Activated naive CD4-positive, alpha-beta T cell treated with anti-CD3 and anti-CD28 coated beads, Interleukin-2, amount 10 ng/mL, durations not matched to agents 7 days and 5 days (primary cell): ENCODE measurements around the gene KCNJ13.

Experiments used
- CTCF ChIA-PET: fragments of 350-600 bp; sonication (Branson Sonifier 250); formaldehyde crosslinking; loops from one replicate; lab custom pipeline; 2021; ENCODE audit warnings: antibody characterized with exemption; lab: Charles Lee
- DNase-seq: peaks from one replicate; pipeline ENCODE4 v3.0.0-alpha.2; 2020
- H3K27ac Mint-ChIP-seq: one replicate; pipeline ENCODE4 v1.8.0; 2021; ENCODE audit warnings: mild to moderate bottlenecking, moderate library complexity, mixed read lengths
- H3K27me3 Mint-ChIP-seq: one replicate; pipeline ENCODE4 v1.8.0; 2021; ENCODE audit warnings: mild to moderate bottlenecking, mixed read lengths
- H3K36me3 Mint-ChIP-seq: one replicate; pipeline ENCODE4 v1.8.0; 2021; ENCODE audit warnings: mixed read lengths
- H3K4me1 Mint-ChIP-seq: one replicate; pipeline ENCODE4 v1.8.0; 2021; ENCODE audit warnings: mixed read lengths
- H3K4me3 Mint-ChIP-seq: one replicate; pipeline ENCODE4 v1.8.0; 2021; ENCODE audit warnings: mild to moderate bottlenecking, moderate library complexity, mixed read lengths
- H3K9me3 Mint-ChIP-seq: one replicate; pipeline ENCODE4 v1.8.0; 2021; ENCODE audit warnings: mixed read lengths

Gene KCNJ13

DNA sequence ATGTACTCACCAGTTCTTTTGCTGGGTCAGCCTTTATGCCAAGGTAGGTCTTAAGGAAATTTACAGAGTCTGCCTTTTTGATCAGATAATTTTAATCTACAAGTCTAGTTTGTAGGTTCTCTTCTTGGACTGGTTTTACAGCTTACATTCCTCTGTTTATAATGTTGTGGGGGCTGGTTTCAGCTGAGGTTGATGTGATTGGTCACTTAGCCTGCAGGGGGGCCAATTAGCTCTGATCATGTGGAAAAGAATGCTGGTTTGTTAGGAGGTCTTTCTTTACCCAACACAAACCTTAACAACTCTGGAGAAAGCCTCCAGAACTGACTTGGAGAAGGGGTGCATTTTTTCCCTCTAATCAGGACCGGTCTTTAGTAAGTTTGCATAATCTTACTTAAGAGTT lies at the start of gene KCNJ13:
TSS of gene KCNJ13 (minus strand) at position 131 of the 400 bp plus-strand sequence. CDS start 5,203 bp downstream, outside the sequence.
- CTCF ChIA-PET: no interaction called here
- H3K27me3 Mint-ChIP-seq: no peaks in the 10 kb centered on the region
- no peaks in the 10 kb centered on the region for H3K9me3 Mint-ChIP-seq
- H3K4me1 Mint-ChIP-seq: peaks cover 17% of the 10 kb centered on the region
- peaks cover 17% of the 10 kb centered on the region for H3K36me3 Mint-ChIP-seq
- no peak for DNase-seq
- H3K27ac Mint-ChIP-seq: no peak within 1 kb of the TSS
- no peak within 1 kb of the TSS for H3K4me3 Mint-ChIP-seq

- peaks cover 42% of the 10 kb centered on the region for H3K36me3 Mint-ChIP-seq
- DNase-seq: no peak
- no peak overlapping the region for H3K27ac Mint-ChIP-seq
- H3K27me3 Mint-ChIP-seq: no peaks in the 10 kb centered on the region
- H3K9me3 Mint-ChIP-seq: no peaks in the 10 kb centered on the region
- no peaks in the 10 kb centered on the region for H3K4me1 Mint-ChIP-seq
- CTCF ChIA-PET: no interaction called here
- no peak overlapping the region for H3K4me3 Mint-ChIP-seq
These were observed 41.4 kb upstream of the KCNJ13 start for GRCh38 chr2:232817756-232818155.

DNA sequence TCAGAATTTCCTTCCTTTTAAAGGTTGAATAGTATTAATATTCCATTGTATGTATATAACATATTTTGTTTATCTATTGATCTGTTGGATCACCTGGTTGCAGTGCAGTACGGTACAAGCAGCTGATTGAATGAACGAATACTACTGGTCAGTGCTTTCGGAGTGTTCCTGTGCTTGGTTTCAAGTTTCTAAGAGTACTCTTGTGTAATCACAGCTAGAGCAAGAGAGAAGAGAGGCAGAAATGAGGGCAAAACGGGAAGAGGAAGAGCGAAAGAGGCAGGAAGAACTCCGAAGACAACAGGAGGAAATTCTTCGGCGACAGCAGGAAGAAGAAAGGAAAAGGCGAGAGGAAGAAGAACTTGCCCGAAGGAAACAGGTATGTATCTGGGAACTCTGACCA lies 40.3 kb upstream of the KCNJ13 start:
- CTCF ChIA-PET: no interaction called here
- DNase-seq: no peak
- Mint-ChIP-seq H3K27me3 (no peaks in the 10 kb centered on the region), H3K4me1 (no peaks in the 10 kb centered on the region), H3K9me3 (no peaks in the 10 kb centered on the region), H3K36me3 (peaks cover 43% of the 10 kb centered on the region), H3K4me3 (no peak overlapping the region), H3K27ac (no peak overlapping the region)

- DNase-seq: no peak
- Mint-ChIP-seq H3K4me1 (no peaks in the 10 kb centered on the region), H3K27me3 (no peaks in the 10 kb centered on the region), H3K27ac (peak overlapping the region; percentile 83), H3K4me3 (no peak overlapping the region), H3K9me3 (no peaks in the 10 kb centered on the region), H3K36me3 (peaks cover 44% of the 10 kb centered on the region)
- CTCF ChIA-PET: no interaction called here
These were observed 39.2 kb upstream of the KCNJ13 start for GRCh38 chr2:232815569-232815968.

DNA sequence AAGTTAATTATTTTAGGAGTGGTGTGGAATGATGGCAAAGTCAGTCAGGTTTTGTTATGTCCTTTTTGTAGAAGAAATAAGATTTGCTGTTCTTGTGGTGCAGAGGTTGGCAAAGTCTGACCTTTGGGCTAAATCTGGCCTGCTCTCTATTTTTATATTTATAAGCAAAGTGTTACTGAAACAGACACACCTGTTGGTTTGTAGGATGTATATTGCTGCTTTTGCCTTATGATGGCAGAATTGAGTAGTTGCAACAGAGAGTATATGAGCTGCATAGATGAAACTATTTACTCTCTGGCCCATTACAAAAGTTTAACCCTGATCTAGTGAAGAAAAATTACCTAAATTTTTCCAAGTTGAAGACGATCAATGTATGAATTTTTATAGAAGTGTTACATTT lies 34.1 kb upstream of the KCNJ13 start:
- H3K4me1 Mint-ChIP-seq: no peaks in the 10 kb centered on the region
- H3K9me3 Mint-ChIP-seq: no peaks in the 10 kb centered on the region
- CTCF ChIA-PET: interaction anchor here (0.6 to 3.1 kb wide), 12 partner anchors 9 to 440 kb away, joined by 3 to 13 read pairs (median 4); no protein-coding TSS in a partner anchor
- H3K27me3 Mint-ChIP-seq: no peaks in the 10 kb centered on the region
- H3K27ac Mint-ChIP-seq: no peak overlapping the region
- no peak for DNase-seq
- H3K4me3 Mint-ChIP-seq: no peak overlapping the region
- H3K36me3 Mint-ChIP-seq: peaks cover 38% of the 10 kb centered on the region

GRCh38 chr2:232809349-232810124 lies 33.2 kb upstream of the KCNJ13 start:
- peaks cover 38% of the 10 kb centered on the region for H3K36me3 Mint-ChIP-seq

GRCh38 chr2:232802091-232802490 lies 25.7 kb upstream of the KCNJ13 start:
- CTCF ChIA-PET: no interaction called here
- Mint-ChIP-seq H3K36me3 (peaks cover 56% of the 10 kb centered on the region), H3K4me3 (no peak overlapping the region), H3K27me3 (no peaks in the 10 kb centered on the region), H3K9me3 (peaks cover 10% of the 10 kb centered on the region), H3K27ac (no peak overlapping the region), H3K4me1 (no peaks in the 10 kb centered on the region)
- no peak for DNase-seq

More at GRCh38 chr2:232809349-232810124, 33.2 kb upstream of the KCNJ13 start:
- CTCF ChIA-PET: interaction anchor here (0.8 to 3.1 kb wide), 10 partner anchors 10 to 445 kb away, joined by 3 to 13 read pairs (median 4); no protein-coding TSS in a partner anchor
- Mint-ChIP-seq H3K4me3 (no peak overlapping the region), H3K27me3 (no peaks in the 10 kb centered on the region), H3K4me1 (no peaks in the 10 kb centered on the region), H3K9me3 (no peaks in the 10 kb centered on the region), H3K27ac (no peak overlapping the region)
- no peak for DNase-seq

GRCh38 chr2:232800166-232800565 lies 23.8 kb upstream of the KCNJ13 start:
- H3K27me3 Mint-ChIP-seq: no peaks in the 10 kb centered on the region
- no peak overlapping the region for H3K4me3 Mint-ChIP-seq
- H3K36me3 Mint-ChIP-seq: peaks cover 61% of the 10 kb centered on the region
- DNase-seq: no peak
- CTCF ChIA-PET: no interaction called here
- H3K27ac Mint-ChIP-seq: no peak overlapping the region
- H3K4me1 Mint-ChIP-seq: no peaks in the 10 kb centered on the region
- peaks cover 10% of the 10 kb centered on the region for H3K9me3 Mint-ChIP-seq

- Mint-ChIP-seq H3K4me3 (no peak overlapping the region), H3K36me3 (peaks cover 57% of the 10 kb centered on the region)
- CTCF ChIA-PET: interaction anchor here (0.6 kb wide), 1 partner anchor 135 kb away, joined by 3 read pairs; no protein-coding TSS in a partner anchor
These were observed 21.8 kb upstream of the KCNJ13 start for GRCh38 chr2:232798187-232798586.

GRCh38 chr2:232795920-232796319 lies 19.6 kb upstream of the KCNJ13 start:
- no peak for DNase-seq
- H3K27ac Mint-ChIP-seq: no peak overlapping the region
- H3K9me3 Mint-ChIP-seq: no peaks in the 10 kb centered on the region
- H3K36me3 Mint-ChIP-seq: peaks cover 52% of the 10 kb centered on the region
- no peaks in the 10 kb centered on the region for H3K27me3 Mint-ChIP-seq
- no peaks in the 10 kb centered on the region for H3K4me1 Mint-ChIP-seq
- CTCF ChIA-PET: interaction anchor here (1.2 kb wide), 1 partner anchor 35 kb away, joined by 3 read pairs; no protein-coding TSS in a partner anchor
- H3K4me3 Mint-ChIP-seq: no peak overlapping the region

More at GRCh38 chr2:232798187-232798586, 21.8 kb upstream of the KCNJ13 start:
- H3K4me1 Mint-ChIP-seq: no peaks in the 10 kb centered on the region
- no peaks in the 10 kb centered on the region for H3K27me3 Mint-ChIP-seq
- no peak for DNase-seq
- H3K9me3 Mint-ChIP-seq: peaks cover 10% of the 10 kb centered on the region
- H3K27ac Mint-ChIP-seq: no peak overlapping the region

DNA sequence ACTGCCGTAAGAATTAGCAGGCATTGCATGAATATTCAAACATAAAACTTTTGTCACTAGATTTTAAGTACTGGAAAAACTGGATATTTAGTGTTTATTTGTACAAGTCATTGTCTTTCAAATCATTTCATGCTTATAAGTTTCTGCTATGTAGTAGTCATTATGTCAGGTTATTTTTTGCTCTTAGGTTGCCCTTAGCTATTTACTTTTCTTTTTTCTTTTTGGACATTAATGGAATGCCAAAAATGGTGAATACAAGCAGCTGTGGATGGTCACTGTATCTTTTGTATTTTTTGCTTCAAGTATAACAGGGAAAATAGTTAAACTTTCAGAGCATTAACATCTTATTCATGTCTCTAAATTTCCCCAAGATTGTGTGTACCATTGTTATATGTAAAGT lies 18.6 kb upstream of the KCNJ13 start:
- Mint-ChIP-seq H3K4me3 (no peak overlapping the region), H3K27ac (no peak overlapping the region), H3K36me3 (peaks cover 54% of the 10 kb centered on the region), H3K27me3 (no peaks in the 10 kb centered on the region), H3K4me1 (no peaks in the 10 kb centered on the region), H3K9me3 (no peaks in the 10 kb centered on the region)
- no peak for DNase-seq
- CTCF ChIA-PET: no interaction called here

- no peak for DNase-seq
- no peak overlapping the region for H3K4me3 Mint-ChIP-seq
- H3K4me1 Mint-ChIP-seq: no peaks in the 10 kb centered on the region
- H3K36me3 Mint-ChIP-seq: peaks cover 54% of the 10 kb centered on the region
- no peaks in the 10 kb centered on the region for H3K9me3 Mint-ChIP-seq
- no peaks in the 10 kb centered on the region for H3K27me3 Mint-ChIP-seq
- CTCF ChIA-PET: no interaction called here
- H3K27ac Mint-ChIP-seq: no peak overlapping the region
These were observed 16.9 kb upstream of the KCNJ13 start for GRCh38 chr2:232793271-232793670.

DNA sequence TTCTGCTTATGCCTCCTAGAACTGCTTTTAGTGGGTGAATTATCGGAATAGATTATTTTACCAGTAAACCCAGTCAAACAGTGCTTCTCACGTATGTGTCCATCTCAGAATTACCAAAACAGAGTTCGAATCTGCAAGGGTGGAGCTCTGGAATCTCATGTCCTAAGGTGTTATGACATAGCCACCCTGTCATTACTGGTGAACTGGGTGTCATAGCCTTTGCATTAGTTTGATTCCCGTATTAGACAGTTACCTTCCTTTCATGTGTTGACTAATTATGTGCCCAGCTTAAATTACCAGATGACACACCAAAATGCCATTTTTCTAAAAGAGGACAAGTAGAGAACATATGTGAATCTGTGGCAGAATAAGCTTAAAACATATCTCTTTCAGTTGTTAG lies 15.2 kb upstream of the KCNJ13 start:
- no peak overlapping the region for H3K27ac Mint-ChIP-seq
- DNase-seq: no peak
- no peaks in the 10 kb centered on the region for H3K4me1 Mint-ChIP-seq
- H3K36me3 Mint-ChIP-seq: peaks cover 53% of the 10 kb centered on the region
- CTCF ChIA-PET: no interaction called here
- no peaks in the 10 kb centered on the region for H3K27me3 Mint-ChIP-seq
- H3K9me3 Mint-ChIP-seq: no peaks in the 10 kb centered on the region
- H3K4me3 Mint-ChIP-seq: no peak overlapping the region

- H3K9me3 Mint-ChIP-seq: no peaks in the 10 kb centered on the region
- peaks cover 44% of the 10 kb centered on the region for H3K36me3 Mint-ChIP-seq
- H3K27ac Mint-ChIP-seq: no peak overlapping the region
- no peaks in the 10 kb centered on the region for H3K4me1 Mint-ChIP-seq
- DNase-seq: no peak
- H3K4me3 Mint-ChIP-seq: no peak overlapping the region
- H3K27me3 Mint-ChIP-seq: no peaks in the 10 kb centered on the region
- CTCF ChIA-PET: no interaction called here
These were observed 12.7 kb upstream of the KCNJ13 start for GRCh38 chr2:232789082-232789481.

DNA sequence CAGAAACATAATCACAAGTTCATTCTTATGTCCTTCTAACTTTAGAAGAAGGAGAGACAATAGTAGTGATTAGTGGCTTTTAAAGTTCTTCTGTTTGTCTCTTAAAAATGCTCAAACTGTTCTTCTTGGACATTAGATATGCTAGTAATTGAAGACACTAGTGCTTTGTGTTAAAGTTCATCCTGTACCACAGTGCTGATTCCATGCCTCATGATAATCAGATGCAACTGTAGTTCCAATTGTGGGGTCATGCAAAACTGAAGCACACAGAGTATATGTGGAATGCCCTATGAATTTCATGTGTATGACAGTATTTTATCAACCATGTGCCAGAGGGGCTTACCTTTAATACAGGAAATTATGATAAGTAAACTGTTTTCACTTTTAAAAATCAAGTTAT lies 11.4 kb upstream of the KCNJ13 start:
- Mint-ChIP-seq H3K4me3 (no peak overlapping the region), H3K4me1 (no peaks in the 10 kb centered on the region), H3K27me3 (no peaks in the 10 kb centered on the region), H3K27ac (no peak overlapping the region), H3K36me3 (peaks cover 50% of the 10 kb centered on the region), H3K9me3 (no peaks in the 10 kb centered on the region)
- CTCF ChIA-PET: no interaction called here
- no peak for DNase-seq
